ENCODE data around the gene ORM2. TPM values are rescaled to one million over a fixed set of nuclear protein-coding genes. Genes with fewer than 3 reads are reported as not detected.

The ORM2 gene
- total RNA-seq, 4 donors from 2014 or later, result 6.3 to 15.6 TPM; not detected in 2

- Histone ChIP-seq H3K4me1 (no peaks in the 10 kb centered on the region), H3K9me3 (no peaks in the 10 kb centered on the region), H3K27me3 (no peaks in the 10 kb centered on the region), H3K36me3 (peaks cover 0 to 15% of the 10 kb centered on the region in 2 donors), H3K27ac (peak overlapping the region in 3 of 4 donors; percentile 22 to 33 (median 29)), H3K4me3 (no peak overlapping the region)
- DNase-seq (no peak), ATAC-seq (no peak)
- TF ChIP-seq CTCF (IDR thresholded peaks at IDR 0.05 in 4 of 5, conservative IDR thresholded peaks at IDR 0.05 in 1 of 5) (no peak), POLR2A (IDR thresholded peaks at IDR 0.05) (no peak)
- intact Hi-C loops (cut with DNase I; ENCODE audit: low total_unique reads), result no loop called here
- in situ Hi-C loops (cut with MboI; ENCODE audit: low sequenced_read_pairs in 4 of 4), result no loop called here
Observed at GRCh38 chr9:114348261-114348905, 18.7 kb downstream of the ORM2 start.

GRCh38 chr9:114348906-114349482 is 19.3 kb downstream of the ORM2 start:
- ATAC-seq (peak; percentile 40 to 59), DNase-seq (peak; percentile 42 to 66)
- no peak overlapping the region for H3K4me3 ChIP-seq
- intact Hi-C loops (cut with DNase I; ENCODE audit: low total_unique reads) (no loop called here), in situ Hi-C loops (cut with MboI; ENCODE audit: low sequenced_read_pairs in 4 of 4) (no loop called here)
- H3K27ac ChIP-seq, result peak overlapping the region in 3 of 4 donors; percentile 36 to 58 (median 47)
- no peaks in the 10 kb centered on the region for H3K9me3 ChIP-seq
- no peak for TF ChIP-seq CTCF (IDR thresholded peaks at IDR 0.05 in 4 of 5, conservative IDR thresholded peaks at IDR 0.05 in 1 of 5)
- peak in 1 of 2 donors; percentile 10 for TF ChIP-seq POLR2A (IDR thresholded peaks at IDR 0.05)
- H3K27me3 ChIP-seq, result no peaks in the 10 kb centered on the region
- H3K36me3 ChIP-seq, result peaks cover 0 to 15% of the 10 kb centered on the region in 2 donors
- H3K4me1 ChIP-seq, result no peaks in the 10 kb centered on the region

GRCh38 chr9:114349713-114350480 is 20.2 kb downstream of the ORM2 start:
- H3K4me1 ChIP-seq, result no peaks in the 10 kb centered on the region
- peak; percentile 13 to 56 for DNase-seq
- H3K9me3 ChIP-seq, result no peaks in the 10 kb centered on the region
- peak overlapping the region in 3 of 4 donors; percentile 36 to 58 (median 47) for H3K27ac ChIP-seq
- TF ChIP-seq CTCF (IDR thresholded peaks at IDR 0.05 in 4 of 5, conservative IDR thresholded peaks at IDR 0.05 in 1 of 5) (no peak), POLR2A (IDR thresholded peaks at IDR 0.05) (no peak)
- peak in 1 of 2 donors; percentile 36 for ATAC-seq
- H3K4me3 ChIP-seq, result no peak overlapping the region
- no peaks in the 10 kb centered on the region for H3K27me3 ChIP-seq
- intact Hi-C loops (cut with DNase I; ENCODE audit: low total_unique reads) (no loop called here), in situ Hi-C loops (cut with MboI; ENCODE audit: low sequenced_read_pairs in 4 of 4) (no loop called here)
- peaks cover 0 to 15% of the 10 kb centered on the region in 2 donors for H3K36me3 ChIP-seq

- no peak for DNase-seq
- H3K4me1 ChIP-seq, result no peaks in the 10 kb centered on the region
- peaks cover 0 to 15% of the 10 kb centered on the region in 2 donors for H3K36me3 ChIP-seq
- H3K4me3 ChIP-seq, result no peak overlapping the region
- intact Hi-C loops (cut with DNase I; ENCODE audit: low total_unique reads) (no loop called here), in situ Hi-C loops (cut with MboI; ENCODE audit: low sequenced_read_pairs in 4 of 4) (no loop called here)
- H3K27ac ChIP-seq, result peak overlapping the region; percentile 7 to 58 (median 39)
- H3K9me3 ChIP-seq, result no peaks in the 10 kb centered on the region
- no peaks in the 10 kb centered on the region for H3K27me3 ChIP-seq
- no peak for ATAC-seq
- TF ChIP-seq CTCF (IDR thresholded peaks at IDR 0.05 in 4 of 5, conservative IDR thresholded peaks at IDR 0.05 in 1 of 5), result no peak
- no peak for TF ChIP-seq POLR2A (IDR thresholded peaks at IDR 0.05)
Observed at GRCh38 chr9:114350636-114351401, 21.1 kb downstream of the ORM2 start.
